GM10266 (cell line): ENCODE results near the gene TRAPPC2L.

ENCODE experiments used
- DNase-seq: peaks from one replicate; pipeline ENCODE4 v3.0.0; 2012; ENCODE audit errors: extremely low spot score
- CTCF ChIP-seq: IDR thresholded peaks from 2 replicates; pipeline ENCODE4 v1.5.1; 2012; ENCODE audit warnings: mild to moderate bottlenecking, low read depth; ENCODE audit not compliant: control insufficient read depth, insufficient read depth; ENCODE audit errors: missing control alignments

TRAPPC2L gene

GRCh38 chr16:88841521-88842307 lies 15.2 kb upstream of the TRAPPC2L start:
- no peak for TF ChIP-seq CTCF
- DNase-seq, result no peak

GRCh38 chr16:88842308-88842756 lies 14.6 kb upstream of the TRAPPC2L start:
- TF ChIP-seq CTCF, result no peak
- DNase-seq, result no peak

GRCh38 chr16:88842806-88843205 lies 14.1 kb upstream of the TRAPPC2L start:
- no peak for TF ChIP-seq CTCF
- DNase-seq, result no peak

GRCh38 chr16:88843256-88843655 lies 13.7 kb upstream of the TRAPPC2L start:
- no peak for TF ChIP-seq CTCF
- no peak for DNase-seq

- no peak for DNase-seq
- no peak for TF ChIP-seq CTCF
These were observed 12.4 kb upstream of the TRAPPC2L start for GRCh38 chr16:88844419-88845036.

GRCh38 chr16:88846088-88846487 lies 10.8 kb upstream of the TRAPPC2L start:
- no peak for TF ChIP-seq CTCF
- DNase-seq, result no peak

- DNase-seq, result no peak
- no peak for TF ChIP-seq CTCF
These were observed 9.3 kb upstream of the TRAPPC2L start for GRCh38 chr16:88847654-88848053.
